IMR-90 (cell line): ENCODE data around the gene CD163L1. TPM values are rescaled to one million over a fixed set of nuclear protein-coding genes. Genes with fewer than 3 reads are reported as not detected.

ENCODE experiments used
- ATAC-seq: fragments of 200-7000 bp; cut with Tn5 transposase; 2 replicates; pipeline ENCODE4 v1.9.1; 2020; ENCODE audit warnings: low read depth, mild to moderate bottlenecking, moderate library complexity
- BruUV-seq: library from RNA; stranded (reverse); fragments of 400-500 nt; replicated peaks from 2 replicates; lab custom pipeline; 2021; lab: Mats Ljungman, UMichigan
- CTCF ChIA-PET: fragments of 300-600 bp; formaldehyde crosslinking; extraction: SDS; loops from one replicate; lab custom pipeline; 2021; ENCODE audit warnings: antibody characterized with exemption; lab: Yijun Ruan, JAX
- POLR2A ChIA-PET: fragments of 300-600 bp; sonication (Branson Sonifier 250); formaldehyde crosslinking; loops from one replicate; lab custom pipeline; 2022; ENCODE audit warnings: antibody characterized with exemption; ENCODE audit not compliant: unreplicated experiment; lab: Charles Lee
- DNase-seq: peaks from one replicate; pipeline ENCODE4 v3.0.0; 2013
- H2AFZ ChIP-seq: replicated peaks from 2 replicates; pipeline ENCODE3; 2013; ENCODE audit warnings: low read length, mild to moderate bottlenecking; ENCODE audit not compliant: poor library complexity
- H2AK5ac ChIP-seq: 2 replicates; pipeline ENCODE4 v1.6.1; 2013; ENCODE audit warnings: low read depth, low read length, inconsistent platforms
- H2AK9ac ChIP-seq: replicated peaks from 2 replicates; pipeline ENCODE3; 2013; ENCODE audit warnings: mild to moderate bottlenecking, low read depth, low read length, moderate library complexity; ENCODE audit not compliant: poor library complexity
- H2BK120ac ChIP-seq: 2 replicates; pipeline ENCODE4 v1.6.1; 2013; ENCODE audit warnings: low read depth, low read length, inconsistent platforms
- H2BK15ac ChIP-seq: 3 replicates; pipeline ENCODE4 v1.6.1; 2013; ENCODE audit warnings: low read depth, low read length, inconsistent platforms
- H2BK20ac ChIP-seq: 2 replicates; pipeline ENCODE4 v1.6.1; 2013; ENCODE audit warnings: low read depth, mild to moderate bottlenecking, inconsistent platforms, low read length, moderate library complexity
- H2BK5ac ChIP-seq: 2 replicates; pipeline ENCODE4 v1.6.1; 2013; ENCODE audit warnings: mild to moderate bottlenecking, low read depth, low read length, inconsistent platforms; ENCODE audit not compliant: poor library complexity, severe bottlenecking
- H3K14ac ChIP-seq: replicated peaks from 2 replicates; pipeline ENCODE4 v1.6.1; 2013; ENCODE audit warnings: low read depth, low read length, inconsistent platforms
- H3K18ac ChIP-seq: 2 replicates; pipeline ENCODE4 v1.6.1; 2013; ENCODE audit warnings: low read depth, low read length, control low read depth
- H3K23ac ChIP-seq: 2 replicates; pipeline ENCODE4 v1.6.1; 2013; ENCODE audit warnings: low read depth, low read length, inconsistent platforms
- H3K27ac ChIP-seq: 2 replicates; pipeline ENCODE4 v1.5.1; 2013; ENCODE audit warnings: mild to moderate bottlenecking, control low read depth, low read length; ENCODE audit not compliant: insufficient read depth
- H3K27me3 ChIP-seq: 2 replicates; pipeline ENCODE4 v1.6.1; 2013; ENCODE audit warnings: low read length; ENCODE audit not compliant: control insufficient read depth, insufficient read depth
- H3K36me3 ChIP-seq: 2 replicates; pipeline ENCODE4 v1.6.1; 2013; ENCODE audit warnings: low read length, mixed read lengths; ENCODE audit not compliant: control insufficient read depth, insufficient read depth
- H3K4ac ChIP-seq: 2 replicates; pipeline ENCODE4 v1.6.1; 2013; ENCODE audit warnings: low read depth, low read length, inconsistent platforms
- H3K4me1 ChIP-seq: 2 replicates; pipeline ENCODE4 v1.6.1; 2013; ENCODE audit warnings: low read length, mixed read lengths; ENCODE audit not compliant: control insufficient read depth, insufficient read depth
- H3K4me2 ChIP-seq: 2 replicates; pipeline ENCODE4 v1.6.1; 2013; ENCODE audit warnings: low read depth, mild to moderate bottlenecking, control low read depth, low read length, moderate library complexity
- H3K4me3 ChIP-seq: 2 replicates; pipeline ENCODE4 v1.5.1; 2013; ENCODE audit warnings: low read depth, mild to moderate bottlenecking, control low read depth, low read length, moderate library complexity; ENCODE audit not compliant: insufficient read depth
- H3K56ac ChIP-seq: 2 replicates; pipeline ENCODE4 v1.6.1; 2013; ENCODE audit warnings: low read length, inconsistent platforms; ENCODE audit not compliant: insufficient read depth; ENCODE audit errors: extremely low read depth
- H3K79me1 ChIP-seq, 2 experiments: 2 replicates each; pipeline ENCODE4 v1.6.1; 2013; ENCODE audit warnings: low read length in 2 of 2, inconsistent platforms in 1 of 2, low read depth in 1 of 2
- H3K9ac ChIP-seq: 2 replicates; pipeline ENCODE4 v1.6.1; 2013; ENCODE audit warnings: low read depth, low read length, control low read depth
- H3K9me1 ChIP-seq: 2 replicates; pipeline ENCODE4 v1.6.1; 2013; ENCODE audit warnings: low read length, inconsistent platforms; ENCODE audit not compliant: insufficient read depth
- H3K9me3 ChIP-seq: 2 replicates; pipeline ENCODE4 v1.6.1; 2013; ENCODE audit warnings: low read length; ENCODE audit not compliant: control insufficient read depth, insufficient read depth
- H4K20me1 ChIP-seq: 2 replicates; pipeline ENCODE4 v1.6.1; 2013; ENCODE audit warnings: low read length, inconsistent platforms; ENCODE audit not compliant: insufficient read depth
- H4K5ac ChIP-seq: 2 replicates; pipeline ENCODE4 v1.6.1; 2013; ENCODE audit warnings: mild to moderate bottlenecking, low read depth, low read length, control low read depth
- H4K8ac ChIP-seq, 2 experiments: 2 replicates each; pipeline ENCODE4 v1.6.1; 2013; ENCODE audit warnings: low read depth in 2 of 2, low read length in 2 of 2, control low read depth in 1 of 2, inconsistent platforms in 1 of 2
- H4K91ac ChIP-seq: 2 replicates; pipeline ENCODE4 v1.6.1; 2013; ENCODE audit warnings: low read depth, low read length, inconsistent platforms; ENCODE audit not compliant: insufficient read depth
- BHLHE40 ChIP-seq: fragments of 150-350 bp; IDR thresholded peaks from 2 replicates; pipeline ENCODE4 v1.6.1; 2016; ENCODE audit warnings: mild to moderate bottlenecking, low read depth, low read length
- CTCF ChIP-seq: conservative IDR thresholded peaks from 2 replicates; pipeline ENCODE4 v1.5.1; 2012; ENCODE audit warnings: mild to moderate bottlenecking, low read depth, low read length, improper control_type of control experiment
- MAFK ChIP-seq: IDR thresholded peaks from 2 replicates; pipeline ENCODE4 v1.6.1; 2012; ENCODE audit warnings: low read depth, low read length, improper control_type of control experiment
- MAZ ChIP-seq: IDR thresholded peaks from 2 replicates; pipeline ENCODE4 v1.6.1; 2012; ENCODE audit warnings: low read depth, mild to moderate bottlenecking, low read length, improper control_type of control experiment, moderate library complexity, borderline replicate concordance
- POLR2A ChIP-seq: IDR thresholded peaks from 2 replicates; pipeline ENCODE4 v1.6.1; 2012; ENCODE audit warnings: mild to moderate bottlenecking, low read depth, low read length
- RAD21 ChIP-seq: IDR thresholded peaks from 2 replicates; pipeline ENCODE4 v1.6.1; 2012; ENCODE audit warnings: low read length, improper control_type of control experiment
- RFX5 ChIP-seq: IDR thresholded peaks from 2 replicates; pipeline ENCODE4 v1.8.0; 2012; ENCODE audit warnings: low read depth, mild to moderate bottlenecking, low read length, moderate library complexity
- SMC3 ChIP-seq: fragments of 150-350 bp; IDR thresholded peaks from 2 replicates; pipeline ENCODE4 v1.6.1; 2016; ENCODE audit warnings: low read depth, mild to moderate bottlenecking, antibody characterized with exemption, low read length, moderate library complexity
- WGBS, 2 experiments: methylation state at CpG; one replicate each; pipeline versions ENCODE4 v1.1.5 to v1.1.7; 2013; ENCODE audit warnings: missing lambda C conversion rate in 2 of 2; ENCODE audit not compliant: insufficient read length in 1 of 2; ENCODE audit errors: extremely low coverage in 2 of 2; 5-methylcytosine and 5-hydroxymethylcytosine counted together
- dilution Hi-C: fragments of 300-500 bp; cut with HindIII; formaldehyde crosslinking; loops from one replicate; pipeline ENCODE4 v1.14.3; 2018; ENCODE audit warnings: low sequenced_read_pairs; ENCODE audit not compliant: unreplicated experiment
- in situ Hi-C: fragments of 300-500 bp; cut with MboI; formaldehyde crosslinking; loops from 3 replicates; pipeline ENCODE4 v1.14.3; 2019; ENCODE audit warnings: low sequenced_read_pairs, inconsistent platforms, mixed read lengths
- intact Hi-C: fragments of 100-400 bp; cut with micrococcal nuclease; formaldehyde crosslinking; loops from 2 replicates; pipeline ENCODE4 v1.10.0; 2022
- polyA plus RNA-seq, 3 experiments: library from polyadenylated mRNA; depleted of rRNA; stranded (reverse); fragments of >200 nt; gene quantifications; 2 replicates each; pipeline ENCODE4 v1.2.3, GENCODE V29; 2012; ENCODE audit warnings: low replicate concordance in 1 of 3
- total RNA-seq: library from RNA; depleted of rRNA; stranded (reverse); fragments of >200 nt; gene quantifications from 2 replicates; pipeline ENCODE4 v1.2.3, GENCODE V29; 2012
- TF ChIP-seq, protein P1 (sequence below): fragments of 150-350 bp; IDR thresholded peaks from 2 replicates; pipeline ENCODE4 v1.6.1; 2016; ENCODE audit warnings: low read depth, mild to moderate bottlenecking, low read length, moderate library complexity, borderline replicate concordance
- TF ChIP-seq, protein P2 (sequence below): fragments of 150-350 bp; IDR thresholded peaks from 2 replicates; pipeline ENCODE4 v1.6.1; 2017; ENCODE audit warnings: mild to moderate bottlenecking, antibody characterized with exemption, low read length, low read depth

CD163L1 gene
- total and polyA plus RNA-seq, 2 of the 4 experiments (the other 2 are of a cell fraction), result 0.50 to 1.6 TPM

DNA sequence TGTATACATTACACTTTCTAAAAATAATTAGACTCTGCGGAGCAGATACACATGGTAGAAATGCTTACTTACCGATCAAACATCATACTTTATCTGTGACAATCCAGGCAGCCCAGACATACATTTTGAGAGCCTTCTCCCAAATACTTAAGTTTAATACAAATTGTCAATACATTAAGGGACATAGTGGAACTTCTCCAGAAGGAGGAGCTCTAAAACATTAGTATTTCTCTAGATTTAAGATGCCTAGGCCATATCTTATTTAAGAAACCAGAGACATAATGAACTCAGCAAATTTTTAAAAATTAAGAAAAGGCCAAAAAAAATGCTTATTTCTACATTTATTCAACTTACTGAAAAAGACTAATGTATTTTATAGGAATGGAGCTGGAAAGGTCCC is 124.0 kb downstream of the CD163L1 start:
- Histone ChIP-seq H4K91ac (no peak overlapping the region), H3K4me2 (no peak overlapping the region), H3K18ac (no peak overlapping the region), H4K20me1 (no peaks in the 10 kb centered on the region), H2AK9ac (no peak overlapping the region), H2AK5ac (no peak overlapping the region), H3K4me3 (no peak overlapping the region), H2BK15ac (no peak overlapping the region), H3K23ac (no peak overlapping the region), H3K4me1 (no peaks in the 10 kb centered on the region), H4K5ac (no peak overlapping the region), H3K56ac (no peak overlapping the region), H3K4ac (no peak overlapping the region), H3K9me1 (no peaks in the 10 kb centered on the region), H3K9me3 (no peaks in the 10 kb centered on the region), H4K8ac (no peak overlapping the region), H2BK120ac (no peak overlapping the region), H2BK5ac (no peak overlapping the region), H3K27ac (no peak overlapping the region), H3K14ac (no peak overlapping the region), H3K27me3 (no peaks in the 10 kb centered on the region), H3K9ac (no peak overlapping the region), H2AFZ (no peak overlapping the region), H2BK20ac (no peak overlapping the region), H3K79me1 (no peaks in the 10 kb centered on the region), H3K36me3 (no peaks in the 10 kb centered on the region)
- ChIA-PET POLR2A (no interaction called here), CTCF (interaction anchor here (1.1 kb wide), 1 partner anchor 23 kb away, joined by 3 read pairs; no protein-coding TSS in a partner anchor)
- dilution Hi-C loops, result no loop called here
- in situ Hi-C loops, result no loop called here
- no CpG with 5 or more reads among the region's 2 CpGs for WGBS, 2 experiments
- intact Hi-C loops, result no loop called here
- no TSS peak for BruUV-seq
- DNase-seq, result no peak
- no peak for TF ChIP-seq RFX5
- TF ChIP-seq, protein P1, sequence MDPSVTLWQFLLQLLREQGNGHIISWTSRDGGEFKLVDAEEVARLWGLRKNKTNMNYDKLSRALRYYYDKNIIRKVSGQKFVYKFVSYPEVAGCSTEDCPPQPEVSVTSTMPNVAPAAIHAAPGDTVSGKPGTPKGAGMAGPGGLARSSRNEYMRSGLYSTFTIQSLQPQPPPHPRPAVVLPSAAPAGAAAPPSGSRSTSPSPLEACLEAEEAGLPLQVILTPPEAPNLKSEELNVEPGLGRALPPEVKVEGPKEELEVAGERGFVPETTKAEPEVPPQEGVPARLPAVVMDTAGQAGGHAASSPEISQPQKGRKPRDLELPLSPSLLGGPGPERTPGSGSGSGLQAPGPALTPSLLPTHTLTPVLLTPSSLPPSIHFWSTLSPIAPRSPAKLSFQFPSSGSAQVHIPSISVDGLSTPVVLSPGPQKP, result no peak
- TF ChIP-seq BHLHE40, result no peak
- no peak for TF ChIP-seq MAFK
- TF ChIP-seq MAZ, result no peak
- TF ChIP-seq POLR2A, result no peak
- no peak for TF ChIP-seq RAD21
- TF ChIP-seq CTCF, result peak; percentile 26; the same call in 1 of the 2 replicates
- peak; percentile 22; the same call in 1 of the 2 replicates for TF ChIP-seq SMC3
- TF ChIP-seq, protein P2, sequence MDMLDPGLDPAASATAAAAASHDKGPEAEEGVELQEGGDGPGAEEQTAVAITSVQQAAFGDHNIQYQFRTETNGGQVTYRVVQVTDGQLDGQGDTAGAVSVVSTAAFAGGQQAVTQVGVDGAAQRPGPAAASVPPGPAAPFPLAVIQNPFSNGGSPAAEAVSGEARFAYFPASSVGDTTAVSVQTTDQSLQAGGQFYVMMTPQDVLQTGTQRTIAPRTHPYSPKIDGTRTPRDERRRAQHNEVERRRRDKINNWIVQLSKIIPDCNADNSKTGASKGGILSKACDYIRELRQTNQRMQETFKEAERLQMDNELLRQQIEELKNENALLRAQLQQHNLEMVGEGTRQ, result no peak
- no peak for ATAC-seq
